Keratinocyte (primary cell): Measurements from ENCODE around the gene TMEM242. TPM values are rescaled to one million over a fixed set of nuclear protein-coding genes. Genes with fewer than 3 reads are reported as not detected.

Experiments used
- DNase-seq: peaks from one replicate; pipeline ENCODE4 v3.0.0-alpha.2; 2011; ENCODE audit warnings: low read depth, missing footprints, low spot score
- FAIRE-seq: peaks from 2 replicates; lab custom pipeline; 2011; peaks lifted over from hg19 to GRCh38; lab: Jason Lieb, UNC
- H2AFZ ChIP-seq: 2 replicates; pipeline ENCODE4 v1.6.0; 2012; ENCODE audit warnings: low read length, control low read depth, inconsistent platforms; ENCODE audit not compliant: control insufficient read depth
- H3K27ac ChIP-seq: 2 replicates; pipeline ENCODE4 v1.5.1; 2011; ENCODE audit warnings: low read length; ENCODE audit not compliant: control insufficient read depth, insufficient read depth
- H3K27me3 ChIP-seq: 3 replicates; pipeline ENCODE4 v1.6.0; 2011; ENCODE audit warnings: low read length; ENCODE audit not compliant: control insufficient read depth, insufficient read depth; ENCODE audit errors: extremely low read depth
- H3K36me3 ChIP-seq, 2 experiments: 2 replicates in 1 of 2; 3 replicates in 1 of 2; pipeline ENCODE4 v1.5.1; 2011; ENCODE audit warnings: low read length in 2 of 2, mild to moderate bottlenecking in 1 of 2; ENCODE audit not compliant: control insufficient read depth in 2 of 2, insufficient read depth in 2 of 2; ENCODE audit errors: extremely low read depth in 1 of 2
- H3K4me1 ChIP-seq: 3 replicates; pipeline ENCODE4 v1.5.1; 2011; ENCODE audit warnings: low read length; ENCODE audit not compliant: control insufficient read depth, insufficient read depth; ENCODE audit errors: extremely low read depth
- H3K4me2 ChIP-seq: 3 replicates; pipeline ENCODE4 v1.6.0; 2011; ENCODE audit warnings: low read depth, low read length; ENCODE audit not compliant: control insufficient read depth, insufficient read depth; ENCODE audit errors: extremely low read depth
- H3K4me3 ChIP-seq, 3 experiments: fragments of 200-600 bp in 1 of 3; sonication (generic) in 1 of 3; 2 replicates in 2 of 3; 3 replicates in 1 of 3; pipeline ENCODE4 v1.5.1; 2011 to 2016; ENCODE audit warnings: low read length in 3 of 3, mild to moderate bottlenecking in 3 of 3, control low read depth in 2 of 3, inconsistent platforms in 1 of 3, low read depth in 1 of 3, mixed read lengths in 1 of 3, mixed run types in 1 of 3, moderate library complexity in 1 of 3; ENCODE audit not compliant: control insufficient read depth in 2 of 3, insufficient read depth in 2 of 3; ENCODE audit errors: extremely low read depth in 1 of 3
- H3K79me2 ChIP-seq: 2 replicates; pipeline ENCODE4 v1.6.0; 2012; ENCODE audit warnings: low read length; ENCODE audit not compliant: control insufficient read depth, insufficient read depth
- H3K9ac ChIP-seq: 3 replicates; pipeline ENCODE4 v1.6.0; 2011; ENCODE audit warnings: low read length; ENCODE audit not compliant: control insufficient read depth, insufficient read depth; ENCODE audit errors: extremely low read depth
- H3K9me1 ChIP-seq: 3 replicates; pipeline ENCODE4 v1.6.0; 2011; ENCODE audit warnings: low read length; ENCODE audit not compliant: control insufficient read depth, insufficient read depth; ENCODE audit errors: extremely low read depth
- H3K9me3 ChIP-seq: 2 replicates; pipeline ENCODE4 v1.5.1; 2012; ENCODE audit warnings: low read depth, low read length; ENCODE audit not compliant: control insufficient read depth
- H4K20me1 ChIP-seq: 3 replicates; pipeline ENCODE4 v1.6.0; 2011; ENCODE audit warnings: low read length; ENCODE audit not compliant: control insufficient read depth, insufficient read depth; ENCODE audit errors: extremely low read depth
- CTCF ChIP-seq, 3 experiments: IDR thresholded peaks in 1 of 3; conservative IDR thresholded peaks in 1 of 3; optimal IDR thresholded peaks in 1 of 3; 2 replicates in 2 of 3; 3 replicates in 1 of 3; pipeline versions ENCODE3 to v1.5.1; 2011; ENCODE audit warnings: low read length in 3 of 3, mild to moderate bottlenecking in 3 of 3, moderate library complexity in 2 of 3, control low read depth in 1 of 3, inconsistent platforms in 1 of 3; ENCODE audit not compliant: insufficient read depth in 2 of 3; ENCODE audit errors: extremely low read depth in 1 of 3
- EZH2 ChIP-seq: IDR thresholded peaks from one replicate; pipeline ENCODE4 v1.6.1; 2012; ENCODE audit warnings: inconsistent platforms, mild to moderate bottlenecking, low read length, moderate library complexity
- dilution Hi-C: fragments of 300-500 bp; cut with MboI; formaldehyde crosslinking; loops from one replicate; pipeline ENCODE4 v1.7.0; 2020; ENCODE audit warnings: low sequenced_read_pairs; ENCODE audit not compliant: extremely low pct_ligation_motif_present
- polyA plus RNA-seq, 5 experiments: library from polyadenylated mRNA; depleted of rRNA in 3 of 5; stranded (reverse) in 3 of 5; stranded (forward) in 1 of 5; unstranded in 1 of 5; fragments of >200 nt; gene quantifications; 1 replicate in 1 of 5; 2 replicates in 3 of 5; 3 replicates in 1 of 5; pipeline versions ENCODE4 v1.2.1 to v1.2.3, GENCODE V29; 2011 to 2012; ENCODE audit warnings: missing spikeins in 2 of 5, low read depth in 1 of 5, low replicate concordance in 1 of 5

Gene TMEM242
- polyA plus RNA-seq, 1 donor (not counting 4 experiments of a cell fraction or from before 2014, with no cell fraction given): 11.0 TPM

DNA sequence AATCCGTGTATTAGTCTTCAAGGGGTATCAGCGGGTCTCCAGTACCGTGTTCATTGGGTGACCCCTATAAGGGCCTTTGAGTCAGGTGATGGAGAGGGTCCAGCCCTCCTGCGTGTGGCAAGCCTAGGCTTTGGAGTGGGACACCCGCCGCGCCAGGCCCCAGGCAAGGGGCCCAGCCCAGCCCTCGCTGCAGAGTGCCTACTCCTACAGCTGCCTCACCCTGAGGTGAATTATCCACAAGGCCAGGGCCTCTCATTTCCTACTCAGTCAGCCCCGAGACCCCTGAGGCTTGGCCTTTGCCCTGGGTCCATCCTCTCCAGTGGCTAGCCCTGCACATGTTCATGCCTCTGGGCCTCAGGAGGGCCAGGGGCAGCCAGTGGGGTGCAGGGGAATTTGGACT, 45.1 kb downstream of the TMEM242 start:
- Histone ChIP-seq H3K27ac (no peak overlapping the region), H3K27me3 (no peaks in the 10 kb centered on the region), H3K4me3 (no peak overlapping the region), H3K36me3 (no peaks in the 10 kb centered on the region), H3K9ac (no peak overlapping the region), H3K9me3 (no peaks in the 10 kb centered on the region), H3K4me1 (peaks cover 8% of the 10 kb centered on the region), H3K9me1 (no peaks in the 10 kb centered on the region), H2AFZ (no peak overlapping the region), H3K79me2 (no peaks in the 10 kb centered on the region), H3K4me2 (no peak overlapping the region), H4K20me1 (no peaks in the 10 kb centered on the region)
- dilution Hi-C loops: no loop called here
- DNase-seq (no peak), FAIRE-seq (no peak)
- no peak for TF ChIP-seq EZH2
- TF ChIP-seq CTCF (optimal IDR thresholded peaks at IDR 0.05 in 1 of 3, IDR thresholded peaks at IDR 0.05 in 1 of 3, conservative IDR thresholded peaks at IDR 0.05 in 1 of 3; ENCODE audit: extremely low read depth in 1 of 3, insufficient read depth in 2 of 3, low read length in 3 of 3): no peak

- Histone ChIP-seq H3K4me2 (no peak overlapping the region), H3K4me3 (no peak overlapping the region), H4K20me1 (no peaks in the 10 kb centered on the region), H3K27me3 (no peaks in the 10 kb centered on the region), H3K4me1 (peaks cover 8% of the 10 kb centered on the region), H2AFZ (no peak overlapping the region), H3K79me2 (no peaks in the 10 kb centered on the region), H3K9me3 (no peaks in the 10 kb centered on the region), H3K9ac (no peak overlapping the region), H3K36me3 (no peaks in the 10 kb centered on the region), H3K27ac (no peak overlapping the region), H3K9me1 (no peaks in the 10 kb centered on the region)
- TF ChIP-seq CTCF (optimal IDR thresholded peaks at IDR 0.05 in 1 of 3, IDR thresholded peaks at IDR 0.05 in 1 of 3, conservative IDR thresholded peaks at IDR 0.05 in 1 of 3; ENCODE audit: extremely low read depth in 1 of 3, insufficient read depth in 2 of 3, low read length in 3 of 3) (no peak), EZH2 (no peak)
- no peak for FAIRE-seq
- dilution Hi-C loops: no loop called here
- no peak for DNase-seq
These were observed 46.6 kb downstream of the TMEM242 start for GRCh38 chr6:157276731-157277130.
